H1 (cell line): ENCODE measurements around the gene SSNA1. TPM values are rescaled to one million over a fixed set of nuclear protein-coding genes. Genes with fewer than 3 reads are reported as not detected.

Experiments
- CTCF ChIA-PET: fragments of 300-600 bp; sonication (Branson Sonifier 250); formaldehyde crosslinking; loops from one replicate; lab custom pipeline; 2021; ENCODE audit not compliant: partially characterized antibody; lab: Charles Lee
- POLR2A ChIA-PET: fragments of 300-600 bp; sonication (Branson Sonifier 250); formaldehyde crosslinking; loops from one replicate; lab custom pipeline; 2021; ENCODE audit warnings: inconsistent platforms; ENCODE audit not compliant: partially characterized antibody; lab: Charles Lee
- DNase-seq, 2 experiments: peaks; one replicate each; pipeline versions ENCODE4 v3.0.0 to v3.0.0-alpha.2; 2010 to 2022; ENCODE audit warnings: low spot score in 2 of 2, low read depth in 1 of 2, mixed read lengths in 1 of 2
- FAIRE-seq: peaks from 2 replicates; lab custom pipeline; 2011; peaks lifted over from hg19 to GRCh38; lab: Jason Lieb, UNC
- H2AFZ ChIP-seq: 2 replicates; pipeline ENCODE4 v1.8.1; 2012; ENCODE audit warnings: low read length, inconsistent platforms
- H2AK5ac ChIP-seq: 2 replicates; pipeline ENCODE4 v1.6.1; 2013; ENCODE audit warnings: low read depth, low read length
- H2BK120ac ChIP-seq: replicated peaks from 2 replicates; pipeline ENCODE3; 2013; ENCODE audit warnings: low read depth, low read length, inconsistent platforms
- H2BK12ac ChIP-seq: 2 replicates; pipeline ENCODE4 v1.6.1; 2013; ENCODE audit warnings: low read depth, low read length
- H2BK15ac ChIP-seq: 2 replicates; pipeline ENCODE4 v1.6.1; 2013; ENCODE audit warnings: low read length
- H2BK20ac ChIP-seq: 2 replicates; pipeline ENCODE4 v1.6.1; 2013; ENCODE audit warnings: low read length
- H2BK5ac ChIP-seq: 2 replicates; pipeline ENCODE4 v1.6.1; 2013; ENCODE audit warnings: low read depth, low read length
- H3K14ac ChIP-seq: 2 replicates; pipeline ENCODE4 v1.6.1; 2013; ENCODE audit warnings: inconsistent platforms; ENCODE audit not compliant: insufficient read length
- H3K18ac ChIP-seq: 2 replicates; pipeline ENCODE4 v1.6.1; 2013; ENCODE audit warnings: low read length; ENCODE audit errors: extremely low read depth
- H3K23ac ChIP-seq: 2 replicates; pipeline ENCODE4 v1.6.1; 2013; ENCODE audit warnings: inconsistent platforms; ENCODE audit not compliant: insufficient read length
- H3K23me2 ChIP-seq: 2 replicates; pipeline ENCODE4 v1.6.1; 2013; ENCODE audit warnings: low read depth, low read length
- H3K27ac ChIP-seq: 2 replicates; pipeline ENCODE4 v1.6.1; 2011; ENCODE audit warnings: low read depth, low read length, inconsistent platforms
- H3K27me3 ChIP-seq, 4 experiments: replicated peaks in 1 of 4; 1 replicate in 1 of 4; 2 replicates in 3 of 4; pipeline versions ENCODE4 v1.6.1 to v1.8.1; 2011 to 2013; ENCODE audit warnings: low read length in 3 of 4, mild to moderate bottlenecking in 3 of 4, inconsistent platforms in 2 of 4, mixed read lengths in 2 of 4, moderate library complexity in 1 of 4; ENCODE audit not compliant: control insufficient read depth in 3 of 4, insufficient read depth in 3 of 4; ENCODE audit errors: extremely low read depth in 1 of 4
- H3K36me3 ChIP-seq, 4 experiments: 2 replicates each; pipeline versions ENCODE4 v1.6.1 to v1.8.1; 2011 to 2013; ENCODE audit warnings: mild to moderate bottlenecking in 4 of 4, low read length in 3 of 4, moderate library complexity in 2 of 4, control low read depth in 1 of 4, inconsistent platforms in 1 of 4; ENCODE audit not compliant: insufficient read depth in 4 of 4, control insufficient read depth in 2 of 4
- H3K4ac ChIP-seq: replicated peaks from 2 replicates; pipeline ENCODE3; 2013; ENCODE audit warnings: low read length, low read depth, mixed read lengths, inconsistent platforms; ENCODE audit not compliant: insufficient read length
- H3K4me1 ChIP-seq, 4 experiments: replicated peaks in 1 of 4; 1 replicate in 1 of 4; 2 replicates in 3 of 4; pipeline versions ENCODE4 v1.6.1 to v1.8.1; 2011 to 2013; ENCODE audit warnings: low read length in 3 of 4, inconsistent platforms in 2 of 4, mixed read lengths in 1 of 4; ENCODE audit not compliant: insufficient read depth in 4 of 4, control insufficient read depth in 3 of 4
- H3K4me2 ChIP-seq, 2 experiments: 2 replicates each; pipeline versions ENCODE4 v1.6.1 to v1.8.1; 2011 to 2013; ENCODE audit warnings: low read depth in 2 of 2, low read length in 2 of 2, control low read depth in 1 of 2, inconsistent platforms in 1 of 2, mild to moderate bottlenecking in 1 of 2; ENCODE audit not compliant: insufficient read depth in 1 of 2
- H3K4me3 ChIP-seq, 4 experiments: fragments of 200-600, 300-600 bp in 1 of 4; sonication (generic), shearing (Covaris generic), sonication (Bioruptor Twin) in 1 of 4; 2 replicates each; pipeline versions ENCODE4 v1.5.1 to v1.8.1; 2011 to 2016; ENCODE audit warnings: low read length in 4 of 4, low read depth in 3 of 4, control low read depth in 2 of 4, inconsistent platforms in 2 of 4, mild to moderate bottlenecking in 2 of 4, mixed read lengths in 1 of 4, moderate library complexity in 1 of 4; ENCODE audit not compliant: insufficient read depth in 2 of 4; ENCODE audit errors: extremely low read depth in 1 of 4
- H3K56ac ChIP-seq: replicated peaks from 2 replicates; pipeline ENCODE3; 2013; ENCODE audit warnings: low read depth, mild to moderate bottlenecking, mixed read lengths, low read length, inconsistent platforms; ENCODE audit not compliant: insufficient read length
- H3K79me1 ChIP-seq: 2 replicates; pipeline ENCODE4 v1.6.1; 2013; ENCODE audit warnings: low read depth, low read length, control low read depth
- H3K79me2 ChIP-seq, 2 experiments: 2 replicates each; pipeline versions ENCODE4 v1.6.1 to v1.8.1; 2012 to 2013; ENCODE audit warnings: low read length in 2 of 2, mild to moderate bottlenecking in 2 of 2, inconsistent platforms in 1 of 2; ENCODE audit not compliant: insufficient read depth in 2 of 2, control insufficient read depth in 1 of 2
- H3K9ac ChIP-seq, 4 experiments: replicated peaks in 1 of 4; 1 replicate in 1 of 4; 2 replicates in 3 of 4; pipeline versions ENCODE4 v1.6.1 to v1.8.1; 2011 to 2013; ENCODE audit warnings: low read depth in 3 of 4, low read length in 3 of 4, control low read depth in 2 of 4, mild to moderate bottlenecking in 2 of 4, moderate library complexity in 2 of 4, inconsistent platforms in 1 of 4; ENCODE audit errors: extremely low read depth in 1 of 4
- H3K9me3 ChIP-seq, 2 experiments: 2 replicates each; pipeline versions ENCODE4 v1.6.1 to v1.8.1; 2012 to 2013; ENCODE audit warnings: mild to moderate bottlenecking in 2 of 2, moderate library complexity in 2 of 2, control low read depth in 1 of 2, inconsistent platforms in 1 of 2, low read depth in 1 of 2, low read length in 1 of 2, mixed read lengths in 1 of 2; ENCODE audit not compliant: insufficient read depth in 2 of 2
- H4K20me1 ChIP-seq, 2 experiments: replicated peaks in 1 of 2; 2 replicates each; pipeline versions ENCODE3 to v1.8.1; 2011 to 2013; ENCODE audit warnings: inconsistent platforms in 2 of 2, low read length in 2 of 2, mild to moderate bottlenecking in 1 of 2; ENCODE audit not compliant: insufficient read depth in 2 of 2, control insufficient read depth in 1 of 2
- H4K5ac ChIP-seq: 2 replicates; pipeline ENCODE4 v1.6.1; 2013; ENCODE audit warnings: low read length, low read depth, mixed read lengths, inconsistent platforms; ENCODE audit not compliant: insufficient read length
- H4K8ac ChIP-seq: 2 replicates; pipeline ENCODE4 v1.8.0; 2013; ENCODE audit warnings: mild to moderate bottlenecking, moderate library complexity, low read length, inconsistent platforms; ENCODE audit not compliant: insufficient read depth; ENCODE audit errors: extremely low read depth
- H4K91ac ChIP-seq: replicated peaks from 2 replicates; pipeline ENCODE3; 2013; ENCODE audit warnings: low read length, mixed read lengths, inconsistent platforms; ENCODE audit not compliant: insufficient read length
- SIRT6 ChIP-seq: IDR thresholded peaks from one replicate; pipeline ENCODE4 v1.7.1; 2012; ENCODE audit warnings: low read length, inconsistent platforms
- WGBS, 2 experiments: shearing (Covaris generic) in 1 of 2; methylation state at CpG; one replicate each; pipeline versions ENCODE4 v1.1.6 to v1.1.7; 2013 to 2015; ENCODE audit warnings: low lambda C conversion rate in 2 of 2, mixed read lengths in 2 of 2, inconsistent platforms in 1 of 2, low coverage in 1 of 2, missing lambda C conversion rate in 1 of 2; ENCODE audit not compliant: insufficient replicate concordance in 2 of 2, insufficient coverage in 1 of 2, insufficient read length in 1 of 2; ENCODE audit errors: extremely low coverage in 1 of 2, missing lambda C conversion rate in 1 of 2; 5-methylcytosine and 5-hydroxymethylcytosine counted together
- polyA plus RNA-seq, 7 experiments: library from polyadenylated mRNA; depleted of rRNA in 3 of 7; stranded (reverse) in 5 of 7; unstranded in 2 of 7; fragments of >200 nt in 5 of 7; fragments of 200-250 nt in 2 of 7; gene quantifications; 1 replicate in 5 of 7; 2 replicates in 1 of 7; 4 replicates in 1 of 7; pipeline versions ENCODE4 v1.2.1 to v1.2.3, GENCODE V29; 2011 to 2013; ENCODE audit warnings: missing spikeins in 2 of 7, mixed read lengths in 2 of 7
- total RNA-seq: library from RNA; stranded (reverse); fragmentation: NEBNext Ultra II Directional; extraction: Animal tissue kit (Norgen Biotek cat#: 25700); gene quantifications from 2 replicates; pipeline ENCODE4 v1.2.1, GENCODE V29; 2021

SSNA1 gene
- total and polyA plus RNA-seq, 2 of the 8 experiments (the other 6 are each of a cell fraction or from before 2014, with no cell fraction given), result 87.3 to 157 TPM

DNA sequence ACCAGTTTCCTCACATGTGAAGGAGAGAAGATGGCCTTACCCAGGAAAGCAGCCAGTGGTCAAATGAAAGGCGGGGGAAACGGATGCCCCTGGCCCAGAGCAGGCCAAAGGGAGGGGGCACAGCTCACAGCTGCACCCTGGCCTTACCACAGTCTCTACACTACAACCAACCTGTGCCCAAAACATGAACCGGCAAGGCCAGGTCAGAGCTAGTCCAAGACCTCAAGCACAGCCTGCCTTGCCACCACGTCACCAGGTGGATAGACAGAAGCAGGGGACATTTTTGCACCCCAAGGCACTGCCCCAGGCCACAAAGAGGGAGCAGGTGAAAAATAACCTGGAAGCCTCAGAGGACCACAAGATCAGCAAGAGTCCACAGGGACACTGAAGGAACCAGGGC is 45.0 kb upstream of the SSNA1 start:
- 78% methylated on average over 3 of the region's 4 CpGs; no CpG with 5 or more reads in 1 of the 2 experiments for WGBS, 2 experiments
- no peak overlapping the region for H2BK120ac ChIP-seq
- FAIRE-seq, result no peak
- no peak for TF ChIP-seq SIRT6

More for the DNA sequence above, 45.0 kb upstream of the SSNA1 start:
- CTCF ChIA-PET, result interaction anchor here (1.5 kb wide), 1 partner anchor 93 kb away, joined by 4 read pairs; no protein-coding TSS in a partner anchor
- Histone ChIP-seq H3K4me1 (peaks cover 0 to 10% (median 5%) of the 10 kb centered on the region in 4 experiments; a peak in 6 of 7 replicates), H2BK20ac (0 out of 2 replicates have a peak overlapping the region, but pooled peaks have one; percentile 18), H3K79me1 (0 out of 2 replicates have a peak, but pooled peaks cover 2% of the 10 kb centered on the region), H3K4me2 (no peak overlapping the region), H3K56ac (no peak overlapping the region), H3K9me3 (no peaks in the 10 kb centered on the region), H3K27ac (no peak overlapping the region), H3K18ac (no peak overlapping the region), H4K20me1 (peaks cover 1 to 24% of the 10 kb centered on the region in 2 experiments), H3K14ac (no peak overlapping the region), H3K79me2 (no peaks in the 10 kb centered on the region), H3K23ac (no peak overlapping the region), H4K91ac (no peak overlapping the region), H2BK12ac (no peak overlapping the region), H2AK5ac (no peak overlapping the region), H3K23me2 (peaks cover 2% of the 10 kb centered on the region; the same call in 1 of the 2 replicates), H3K36me3 (no peaks in the 10 kb centered on the region), H4K5ac (no peak overlapping the region), H4K8ac (no peak overlapping the region), H3K4me3 (no peak overlapping the region), H2AFZ (no peak overlapping the region), H3K27me3 (peaks cover 21 to 55% (median 50%) of the 10 kb centered on the region in 4 experiments), H2BK15ac (0 out of 2 replicates have a peak overlapping the region, but pooled peaks have one; percentile 72), H2BK5ac (no peak overlapping the region), H3K4ac (no peak overlapping the region), H3K9ac (no peak overlapping the region)
- POLR2A ChIA-PET, result no interaction called here
- no peak for DNase-seq
